Tibial nerve (tissue), 4 donors: ENCODE results near the gene PLA2G3. TPM values are rescaled to one million over a fixed set of nuclear protein-coding genes. Genes with fewer than 3 reads are reported as not detected.
A peak's percentile ranks its signal among the peaks of the same experiment; 100 is the strongest.

Experiments used
- DNase-seq, 2 donors: peaks; one replicate each; pipeline ENCODE4 v3.0.0-alpha.2; 2019; ENCODE audit warnings: low spot score in 2 of 2
- H3K27ac ChIP-seq, 4 donors: fragments of 200-600 bp; sonication (generic) in 3 of 4; one replicate each; pipeline ENCODE4 v1.5.1; 2017 to 2019; ENCODE audit warnings: mild to moderate bottlenecking in 1 of 4
- H3K27me3 ChIP-seq, 2 donors: fragments of 200-600 bp; sonication (generic) in 1 of 2; one replicate each; pipeline versions ENCODE4 v1.5.1 to v1.6.0; 2017 to 2019
- H3K36me3 ChIP-seq, 3 donors: fragments of 200-600 bp; sonication (generic); one replicate each; pipeline ENCODE4 v1.5.1; 2018 to 2019
- H3K4me1 ChIP-seq, 4 donors: fragments of 200-600 bp; sonication (generic) in 3 of 4; one replicate each; pipeline ENCODE4 v1.5.1; 2017 to 2019
- H3K4me3 ChIP-seq, 4 donors: fragments of 200-600 bp; sonication (generic) in 3 of 4; one replicate each; pipeline ENCODE4 v1.5.1; 2017 to 2019; ENCODE audit warnings: mild to moderate bottlenecking in 1 of 4, moderate library complexity in 1 of 4
- H3K9me3 ChIP-seq, 4 donors: fragments of 200-600 bp; sonication (generic) in 3 of 4; one replicate each; pipeline ENCODE4 v1.5.1; 2017 to 2019
- EP300 ChIP-seq, 2 donors: sonication (generic); formaldehyde crosslinking; IDR thresholded peaks; one replicate each; pipeline ENCODE4 v1.6.1; 2017; ENCODE audit warnings: antibody characterized with exemption in 2 of 2, mild to moderate bottlenecking in 1 of 2
- POLR2A ChIP-seq, 2 donors: fragments of 450-650 bp; IDR thresholded peaks; one replicate each; pipeline ENCODE4 v1.6.1; 2017; ENCODE audit warnings: antibody characterized with exemption in 2 of 2, mild to moderate bottlenecking in 2 of 2, moderate library complexity in 2 of 2
- WGBS, 2 donors: methylation state at CpG; one replicate each; pipeline ENCODE4 v1.1.5; 2018; 5-methylcytosine and 5-hydroxymethylcytosine counted together
- total RNA-seq, 4 donors: library from RNA; depleted of rRNA; stranded (reverse); fragments of >200 nt; gene quantifications; one replicate each; pipeline ENCODE4 v1.1.0, GENCODE V29; 2016
- TF ChIP-seq, protein P1 (sequence below), 5 experiments: fragments of 200-600 bp in 3 of 5; fragments of 450-650 bp in 2 of 5; sonication (generic) in 3 of 5; IDR thresholded peaks; one replicate each; pipeline ENCODE4 v1.5.1; 2016 to 2019; ENCODE audit warnings: antibody characterized with exemption in 5 of 5, mild to moderate bottlenecking in 3 of 5, moderate library complexity in 2 of 5

The PLA2G3 gene
- total RNA-seq, result not detected

DNA sequence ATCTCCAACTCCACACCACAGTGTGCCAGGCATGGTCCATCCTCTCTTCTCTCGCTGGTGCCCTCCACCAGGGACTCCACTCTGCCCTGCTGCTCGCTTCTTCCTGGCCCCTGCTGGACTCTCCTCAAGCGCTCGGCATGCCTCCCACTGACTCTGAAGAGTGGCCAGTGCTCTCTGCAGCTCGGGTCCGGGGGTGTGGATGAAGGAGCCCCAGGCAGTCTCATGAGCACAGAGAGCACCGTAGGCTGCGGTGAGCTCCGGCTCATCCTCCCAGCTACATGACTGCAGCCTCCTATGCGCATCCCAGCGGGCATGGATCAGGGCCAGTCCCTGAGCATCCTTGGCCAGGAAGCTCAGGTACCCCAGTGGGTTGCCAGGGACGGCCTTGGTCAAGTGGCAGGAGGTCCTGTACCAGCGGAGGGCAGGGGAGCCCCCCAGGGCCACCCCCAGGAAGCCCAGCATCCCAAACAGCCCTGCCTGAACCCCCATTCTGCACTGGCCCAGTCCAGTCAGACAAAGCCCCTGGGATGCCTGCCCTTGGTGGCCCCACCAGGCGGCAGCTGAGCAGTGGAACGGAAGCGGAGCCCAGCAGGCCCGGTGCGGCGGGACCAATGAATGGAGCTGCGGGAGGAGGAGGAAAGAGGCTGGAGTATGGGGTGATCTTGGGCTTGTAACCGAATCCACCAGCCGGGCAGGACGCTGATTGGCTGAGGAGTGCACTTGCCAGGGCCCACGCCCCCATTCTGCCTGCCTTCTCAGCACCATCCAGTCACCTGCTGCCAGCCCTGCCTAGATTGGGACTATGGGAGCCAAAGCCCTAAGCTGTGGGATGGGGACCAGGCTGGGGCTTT, at the start of gene PLA2G3:
Gene PLA2G3 (minus strand): TSS at position 643 of the 851 bp plus-strand sequence. CDS start 154 bp downstream, at position 489.
- no peaks in the 10 kb centered on the region for H3K36me3 ChIP-seq
- TF ChIP-seq EP300 (IDR thresholded peaks at IDR 0.05) (no peak), POLR2A (IDR thresholded peaks at IDR 0.05) (no peak)
- TF ChIP-seq, protein P1, sequence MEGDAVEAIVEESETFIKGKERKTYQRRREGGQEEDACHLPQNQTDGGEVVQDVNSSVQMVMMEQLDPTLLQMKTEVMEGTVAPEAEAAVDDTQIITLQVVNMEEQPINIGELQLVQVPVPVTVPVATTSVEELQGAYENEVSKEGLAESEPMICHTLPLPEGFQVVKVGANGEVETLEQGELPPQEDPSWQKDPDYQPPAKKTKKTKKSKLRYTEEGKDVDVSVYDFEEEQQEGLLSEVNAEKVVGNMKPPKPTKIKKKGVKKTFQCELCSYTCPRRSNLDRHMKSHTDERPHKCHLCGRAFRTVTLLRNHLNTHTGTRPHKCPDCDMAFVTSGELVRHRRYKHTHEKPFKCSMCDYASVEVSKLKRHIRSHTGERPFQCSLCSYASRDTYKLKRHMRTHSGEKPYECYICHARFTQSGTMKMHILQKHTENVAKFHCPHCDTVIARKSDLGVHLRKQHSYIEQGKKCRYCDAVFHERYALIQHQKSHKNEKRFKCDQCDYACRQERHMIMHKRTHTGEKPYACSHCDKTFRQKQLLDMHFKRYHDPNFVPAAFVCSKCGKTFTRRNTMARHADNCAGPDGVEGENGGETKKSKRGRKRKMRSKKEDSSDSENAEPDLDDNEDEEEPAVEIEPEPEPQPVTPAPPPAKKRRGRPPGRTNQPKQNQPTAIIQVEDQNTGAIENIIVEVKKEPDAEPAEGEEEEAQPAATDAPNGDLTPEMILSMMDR (IDR thresholded peaks at IDR 0.05), result no peak
- H3K27me3 ChIP-seq, result peaks cover 0 to 20% of the 10 kb centered on the region in 2 donors
- H3K4me3 ChIP-seq, result no peak within 1 kb of the TSS
- H3K9me3 ChIP-seq, result no peaks in the 10 kb centered on the region
- DNase-seq, result no peak
- 23 to 30% methylated on average over 18 to 22 of the region's 24 CpGs for WGBS, 2 donors
- no peak within 1 kb of the TSS for H3K27ac ChIP-seq
- no peaks in the 10 kb centered on the region for H3K4me1 ChIP-seq

DNA sequence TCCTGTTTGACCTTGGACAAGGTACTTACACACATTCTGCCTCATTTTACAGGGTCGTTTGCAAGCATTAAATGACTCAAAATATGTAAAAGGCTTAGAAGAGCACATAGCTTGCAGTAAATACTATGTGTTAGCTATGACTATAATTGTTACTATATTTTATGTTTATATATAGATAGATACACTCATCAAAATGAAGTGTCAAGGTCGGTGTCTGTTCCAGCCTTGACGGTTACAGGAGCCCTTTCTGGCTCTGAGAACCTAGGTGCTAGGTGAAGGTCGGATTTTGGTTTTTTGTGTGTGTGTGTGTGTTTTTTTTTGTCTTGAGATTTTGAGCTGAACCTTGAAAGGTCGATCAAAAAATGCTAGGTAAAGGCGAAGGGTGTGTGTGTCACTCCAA, 47.3 kb upstream of the PLA2G3 start:
- WGBS, 2 donors, result 85 to 88% methylated on average over 6 of the region's 6 CpGs
- H3K36me3 ChIP-seq, result peaks cover 0 to 55% (median 14%) of the 10 kb centered on the region in 3 donors

GRCh38 chr22:31185056-31185455, 44.7 kb upstream of the PLA2G3 start:
- no peaks in the 10 kb centered on the region for H3K9me3 ChIP-seq
- H3K27me3 ChIP-seq, result no peaks in the 10 kb centered on the region
- peaks cover 0 to 1% (median 0%) of the 10 kb centered on the region in 4 donors for H3K4me1 ChIP-seq
- 89 to 94% methylated on average over 5 of the region's 5 CpGs for WGBS, 2 donors
- TF ChIP-seq, protein P1 (IDR thresholded peaks at IDR 0.05), result no peak
- no peak for TF ChIP-seq POLR2A (IDR thresholded peaks at IDR 0.05)
- no peak for TF ChIP-seq EP300 (IDR thresholded peaks at IDR 0.05)
- no peak for DNase-seq
- no peak overlapping the region for H3K4me3 ChIP-seq
- peaks cover 0 to 44% (median 8%) of the 10 kb centered on the region in 3 donors for H3K36me3 ChIP-seq
- no peak overlapping the region for H3K27ac ChIP-seq

More for the DNA sequence above, 47.3 kb upstream of the PLA2G3 start:
- no peak overlapping the region for H3K4me3 ChIP-seq
- no peak overlapping the region for H3K27ac ChIP-seq
- H3K9me3 ChIP-seq, result no peaks in the 10 kb centered on the region
- TF ChIP-seq, protein P1 (IDR thresholded peaks at IDR 0.05), result no peak
- TF ChIP-seq EP300 (IDR thresholded peaks at IDR 0.05) (no peak), POLR2A (IDR thresholded peaks at IDR 0.05) (no peak)
- DNase-seq, result no peak
- no peaks in the 10 kb centered on the region for H3K27me3 ChIP-seq
- peaks cover 0 to 10% (median 0%) of the 10 kb centered on the region in 4 donors for H3K4me1 ChIP-seq

DNA sequence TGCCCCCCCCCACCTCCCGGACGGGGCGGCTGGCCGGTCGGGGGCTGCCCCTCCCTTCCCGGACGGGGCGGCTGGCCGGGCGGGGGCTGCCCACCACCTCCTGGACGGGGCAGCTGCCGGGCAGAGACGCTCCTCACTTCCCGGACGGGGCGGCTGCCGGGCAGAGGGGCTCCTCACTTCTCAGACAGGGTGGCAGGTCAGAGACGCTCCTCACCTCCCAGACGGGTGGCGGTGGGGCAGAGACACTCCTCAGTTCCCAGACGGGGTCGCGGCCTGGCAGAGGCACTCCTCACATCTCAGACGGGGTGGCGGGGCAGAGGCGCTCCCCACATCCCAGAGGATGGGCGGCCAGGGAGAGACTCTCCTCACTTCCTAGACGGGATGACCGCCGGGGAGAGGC, 43.7 kb upstream of the PLA2G3 start:
- no peak for DNase-seq
- H3K27me3 ChIP-seq, result no peaks in the 10 kb centered on the region
- H3K9me3 ChIP-seq, result no peaks in the 10 kb centered on the region
- peaks cover 0 to 36% (median 8%) of the 10 kb centered on the region in 3 donors for H3K36me3 ChIP-seq
- H3K4me3 ChIP-seq, result no peak overlapping the region
- H3K27ac ChIP-seq, result no peak overlapping the region
- WGBS, 2 donors, result 74 to 96% methylated on average over 4 to 7 of the region's 30 CpGs
- TF ChIP-seq EP300 (IDR thresholded peaks at IDR 0.05), result no peak
- no peak for TF ChIP-seq POLR2A (IDR thresholded peaks at IDR 0.05)
- TF ChIP-seq, protein P1 (IDR thresholded peaks at IDR 0.05), result no peak
- peaks cover 0 to 11% (median 2%) of the 10 kb centered on the region in 4 donors for H3K4me1 ChIP-seq

DNA sequence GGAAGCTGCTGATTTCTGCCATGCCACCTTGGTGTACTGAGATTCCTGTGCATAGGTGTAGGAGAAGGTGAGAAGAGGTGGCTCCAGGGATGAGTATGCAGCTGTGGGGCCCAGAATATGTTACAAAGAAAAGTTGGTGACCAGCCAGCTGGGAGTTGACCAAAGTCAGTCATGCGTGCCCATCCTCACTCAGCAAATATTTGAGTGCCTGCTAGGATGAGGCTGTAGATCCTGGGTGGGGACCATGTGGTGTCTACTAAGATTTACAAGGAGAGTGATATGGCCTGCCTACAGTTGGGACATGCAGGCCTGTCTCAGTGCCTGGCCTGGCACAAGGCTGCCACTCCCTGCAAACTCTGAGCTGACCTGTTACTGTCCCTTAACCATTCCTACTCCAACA, 39.0 kb upstream of the PLA2G3 start:
- WGBS, 2 donors, result 43 to 64% methylated on average over 1 of the region's 1 CpG
- Histone ChIP-seq H3K4me3 (no peak overlapping the region), H3K9me3 (no peaks in the 10 kb centered on the region), H3K27ac (peak overlapping the region in 1 of 4 donors; percentile 15), H3K36me3 (peaks cover 0 to 16% (median 0%) of the 10 kb centered on the region in 3 donors), H3K27me3 (no peaks in the 10 kb centered on the region), H3K4me1 (peaks cover 0 to 28% (median 2%) of the 10 kb centered on the region in 4 donors)
- DNase-seq, result no peak
- TF ChIP-seq EP300 (IDR thresholded peaks at IDR 0.05) (no peak), POLR2A (IDR thresholded peaks at IDR 0.05) (no peak)
- TF ChIP-seq, protein P1 (IDR thresholded peaks at IDR 0.05), result no peak
